NOMO-1 treated with dmso at 0.1 percent for 144 hours (cell line): ENCODE measurements around the gene NUMA1.

ENCODE experiments used
- DNase-seq: peaks from one replicate; lab custom pipeline; 2025; ENCODE audit not compliant: unreplicated experiment; lab: John Stamatoyannopoulos, UW

Gene NUMA1

DNA sequence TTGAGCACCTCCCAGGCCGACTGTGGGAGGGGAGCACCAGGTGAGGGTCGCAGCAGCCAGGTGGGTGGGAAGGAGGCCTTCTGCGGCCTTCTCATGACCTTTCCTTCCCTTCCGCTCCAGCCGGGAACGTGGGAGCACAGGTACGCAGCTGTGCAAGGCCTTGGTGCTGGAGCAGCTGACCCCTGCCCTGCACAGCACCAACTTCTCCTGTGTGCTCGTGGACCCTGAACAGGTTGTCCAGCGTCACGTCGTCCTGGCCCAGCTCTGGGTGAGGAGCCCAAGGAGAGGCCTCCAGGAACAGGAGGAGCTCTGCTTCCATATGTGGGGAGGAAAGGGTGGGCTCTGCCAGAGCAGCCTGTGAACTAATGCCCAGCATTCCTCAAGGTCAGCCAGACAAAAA, 79.1 kb downstream of the NUMA1 start:
- DNase-seq = no peak

GRCh38 chr11:72000202-72000867, 80.0 kb downstream of the NUMA1 start:
- no peak for DNase-seq

- no peak for DNase-seq
These were observed 80.5 kb downstream of the NUMA1 start for GRCh38 chr11:71999798-72000197.

DNA sequence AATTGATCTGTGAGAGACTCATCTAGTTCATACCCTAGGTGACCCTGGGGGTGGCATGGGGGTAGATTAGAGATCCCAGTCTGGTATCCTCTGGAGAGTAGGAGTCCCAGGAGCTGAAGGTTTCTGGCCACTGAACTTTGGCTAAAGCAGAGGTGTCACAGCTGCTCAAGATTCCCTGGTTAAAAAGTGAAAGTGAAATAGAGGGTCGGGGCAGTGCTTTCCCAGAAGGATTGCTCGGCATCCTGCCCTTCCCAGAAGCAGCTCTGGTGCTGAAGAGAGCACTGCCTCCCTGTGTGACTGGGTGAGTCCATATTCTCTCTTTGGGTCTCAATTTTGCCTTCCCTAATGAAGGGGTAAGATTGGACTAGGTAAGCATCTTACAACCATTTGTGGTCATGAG, 81.0 kb downstream of the NUMA1 start:
- no peak for DNase-seq

- DNase-seq = peak; percentile 47
These were observed 81.6 kb downstream of the NUMA1 start, which contains the start of gene IL18BP for GRCh38 chr11:71998649-71999310. Gene IL18BP, plus strand, starts transcription at chr11:71998909. Its CDS starts 1,076 bp downstream, at chr11:71999985.

GRCh38 chr11:71998061-71998460, 82.3 kb downstream of the NUMA1 start:
- no peak for DNase-seq

DNA sequence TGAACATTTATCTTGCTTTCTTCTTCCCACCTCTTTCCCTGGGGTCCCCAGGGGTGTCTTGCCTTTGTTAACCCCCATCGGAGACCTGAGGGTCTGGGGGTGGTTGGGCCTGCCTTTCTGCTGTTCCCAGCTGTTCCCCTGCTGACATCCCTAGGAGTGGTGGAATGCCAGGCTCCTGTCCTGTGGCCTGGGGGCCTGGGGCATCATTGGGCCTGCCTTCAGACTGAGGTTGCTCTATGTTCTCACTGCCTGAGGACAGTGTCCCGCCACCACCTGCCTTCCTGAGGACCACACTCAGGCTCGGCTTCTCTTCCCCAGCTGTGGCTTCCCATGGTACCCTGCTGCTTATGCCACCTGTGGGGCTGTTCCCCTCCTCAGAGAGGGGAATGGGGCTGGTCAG, 82.7 kb downstream of the NUMA1 start:
- no peak for DNase-seq

DNA sequence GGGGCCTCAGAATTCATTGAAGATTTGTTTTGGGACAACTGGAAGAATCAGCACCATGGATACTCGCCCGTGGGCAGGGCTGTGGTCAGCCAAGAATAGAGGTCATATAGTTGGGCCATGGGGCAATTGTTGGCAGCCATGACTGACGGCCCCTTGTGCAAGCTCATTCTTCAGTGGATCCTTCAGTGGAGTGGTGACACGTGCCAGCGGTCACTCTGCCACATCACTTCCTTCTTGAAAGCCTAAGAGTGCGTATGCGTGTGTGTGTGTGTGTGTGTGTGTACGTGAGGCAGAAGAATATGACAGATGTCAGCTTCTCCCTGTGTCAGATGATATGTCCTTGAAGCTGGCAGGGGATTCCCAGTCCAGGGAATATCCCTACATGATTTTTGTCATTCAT, 83.4 kb downstream of the NUMA1 start:
- DNase-seq = peak; percentile 8

- no peak for DNase-seq
These were observed 83.8 kb downstream of the NUMA1 start for GRCh38 chr11:71996517-71996916.

GRCh38 chr11:71995726-71996291, 84.5 kb downstream of the NUMA1 start:
- DNase-seq = no peak

- no peak for DNase-seq
These were observed 85.6 kb downstream of the NUMA1 start for GRCh38 chr11:71994786-71995185.

GRCh38 chr11:71992136-71992730, 88.1 kb downstream of the NUMA1 start:
- no peak for DNase-seq

DNA sequence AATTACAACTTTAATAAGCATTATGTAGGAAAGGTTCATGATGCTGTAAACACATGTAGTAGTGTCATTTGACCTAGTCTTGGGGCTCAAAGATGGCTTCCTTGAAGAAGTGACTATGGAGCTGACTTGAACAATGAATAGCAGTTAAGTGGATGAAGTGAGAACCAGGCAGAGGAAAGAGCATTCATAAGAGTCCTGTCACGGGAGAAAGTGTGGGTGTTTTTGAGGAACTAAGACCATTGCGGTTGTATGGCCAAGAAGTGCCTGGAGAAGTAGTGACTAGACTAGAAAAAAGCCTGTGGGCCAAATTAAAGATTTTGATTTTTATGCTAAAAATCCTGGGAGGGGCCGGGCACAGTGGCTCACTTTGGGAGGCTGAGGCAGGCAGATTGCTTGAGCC, 88.8 kb downstream of the NUMA1 start:
- peak; percentile 80 for DNase-seq

- DNase-seq = no peak
These were observed 89.6 kb downstream of the NUMA1 start for GRCh38 chr11:71990701-71991100.

GRCh38 chr11:71988050-71988449, 92.3 kb downstream of the NUMA1 start:
- DNase-seq = no peak

- no peak for DNase-seq
These were observed 92.8 kb downstream of the NUMA1 start for GRCh38 chr11:71987521-71987920.

DNA sequence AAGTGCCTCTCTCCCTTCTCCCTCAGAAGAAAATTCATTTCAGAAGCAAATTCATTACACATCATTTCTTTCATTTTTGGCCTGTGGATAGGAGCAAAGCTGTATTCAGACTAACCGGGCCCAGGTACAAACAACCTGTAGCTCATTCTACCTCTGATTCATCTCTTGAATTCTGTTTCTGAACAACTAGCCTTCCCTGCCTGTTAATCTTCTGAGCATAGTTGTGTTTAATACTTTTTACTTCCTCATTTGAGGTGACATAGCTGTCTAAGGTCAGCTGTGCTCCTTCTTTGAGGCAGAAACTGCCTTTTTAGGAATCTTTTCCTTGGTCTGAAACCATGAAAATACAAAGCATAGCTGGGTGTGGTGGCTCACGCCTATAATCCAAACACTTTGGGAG, 94.2 kb downstream of the NUMA1 start:
- DNase-seq = peak; percentile 20

DNA sequence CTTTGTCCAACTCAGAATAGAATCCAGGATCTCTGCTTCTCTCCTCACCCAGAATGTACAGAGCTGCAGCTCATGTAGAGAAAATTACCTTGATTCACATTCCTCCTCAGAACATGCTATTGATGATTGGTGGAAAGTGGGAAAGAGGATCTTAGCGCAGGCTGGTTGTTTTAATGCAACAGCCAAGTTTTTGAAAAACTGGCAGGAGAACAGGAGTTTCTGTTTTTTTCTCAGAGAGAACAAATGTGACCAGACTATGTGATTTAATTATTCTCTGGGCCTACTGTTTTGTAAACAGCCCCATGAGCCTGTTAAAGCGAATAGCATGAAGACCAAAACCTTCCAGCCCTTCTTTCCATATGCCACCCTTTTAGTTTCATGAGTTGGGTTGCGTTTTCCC, 100.7 kb downstream of the NUMA1 start:
- DNase-seq = no peak

DNA sequence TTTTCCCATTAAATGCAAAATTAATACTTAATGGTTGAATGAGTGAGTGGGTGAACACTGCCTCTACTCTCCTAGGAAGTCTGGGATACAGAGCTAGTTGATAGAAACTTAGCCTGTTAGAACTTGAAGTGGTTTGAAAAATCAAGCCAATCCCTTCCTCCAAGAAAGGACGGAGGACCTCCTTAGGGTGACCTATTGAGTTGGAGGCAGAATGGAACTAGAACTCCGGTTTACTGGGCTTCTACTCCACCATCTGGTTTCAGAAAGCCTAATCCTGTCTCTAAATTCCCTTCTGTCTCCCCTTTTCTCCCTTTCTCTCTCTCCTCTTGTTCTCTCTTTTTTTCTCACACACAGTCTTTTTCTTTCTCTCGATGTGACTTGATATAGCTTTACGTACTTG, 101.2 kb downstream of the NUMA1 start:
- no peak for DNase-seq

DNA sequence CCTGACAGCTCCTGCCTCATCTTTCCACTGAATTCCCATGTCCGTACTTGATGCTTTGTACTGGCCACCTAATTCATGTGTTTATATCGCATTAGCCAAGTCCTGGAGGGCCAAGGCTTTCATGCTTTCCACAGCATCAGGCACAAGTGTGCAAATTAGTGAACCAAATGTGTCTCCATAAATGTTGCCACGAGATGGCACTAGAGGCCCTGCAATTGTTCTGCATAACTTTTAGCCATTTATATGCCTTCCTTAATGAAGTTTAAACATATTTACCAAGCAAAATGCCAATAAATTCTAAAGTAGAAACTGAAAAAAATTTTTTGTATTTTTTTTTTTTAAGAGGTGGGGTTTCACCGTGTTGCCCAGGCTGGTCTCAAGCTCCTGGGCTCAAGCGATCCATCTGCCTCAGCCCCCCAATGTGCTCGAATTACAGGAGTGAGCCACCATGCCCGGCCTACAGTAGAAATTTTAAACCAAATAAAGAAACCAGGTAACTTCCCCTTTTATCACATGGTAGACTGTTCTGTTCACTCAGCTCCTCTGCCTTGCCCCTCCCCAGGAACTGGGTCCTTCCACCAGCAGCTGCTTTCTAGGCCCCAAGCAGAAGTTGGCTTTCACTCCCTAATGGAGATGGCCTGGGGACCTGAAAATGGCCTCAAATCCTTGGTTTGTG, 102.5 kb downstream of the NUMA1 start:
- peak; percentile 79 for DNase-seq

GRCh38 chr11:71977090-71977489, 103.3 kb downstream of the NUMA1 start:
- DNase-seq = no peak

- no peak for DNase-seq
These were observed 103.8 kb downstream of the NUMA1 start for GRCh38 chr11:71976551-71976950.
